Measurements from ENCODE around the gene TOM1L2. TPM values are rescaled to one million over a fixed set of nuclear protein-coding genes. Genes with fewer than 3 reads are reported as not detected.
"Not testable (repeated sequence)": the region's sequence is repeated elsewhere in the genome, so short reads cannot be mapped to it uniquely, and the experiment has no call there.

The TOM1L2 gene
- total and polyA plus RNA-seq, 2 of the 4 experiments (the other 2 are of a cell fraction) = 34.4 to 51.7 TPM

DNA sequence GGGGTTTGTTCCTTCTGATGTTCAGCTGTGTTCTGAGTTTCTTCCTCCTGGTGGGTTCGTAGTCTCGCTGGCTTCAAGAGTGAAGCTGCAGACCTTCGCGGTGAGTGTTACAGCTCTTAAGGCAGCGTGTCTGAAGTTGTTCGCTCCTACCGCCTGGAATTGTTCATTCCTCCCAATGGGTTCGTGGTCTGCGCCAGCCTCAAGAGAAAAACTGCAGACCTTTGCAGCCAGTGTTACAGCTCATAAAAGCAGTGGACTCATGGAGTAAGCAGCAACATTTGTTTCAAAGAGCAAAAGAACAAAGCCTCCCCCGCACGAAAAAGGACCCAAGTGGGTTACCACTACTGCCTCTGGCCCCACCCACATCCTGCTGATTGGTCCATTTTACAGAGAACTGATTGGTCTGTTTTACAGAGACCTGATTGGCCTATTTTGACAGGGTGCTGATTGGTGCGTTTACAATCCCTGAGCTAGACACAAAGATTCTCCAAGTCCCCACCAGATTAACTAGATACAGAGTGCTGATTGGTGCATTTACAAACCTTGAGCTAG is 16.3 kb downstream of the TOM1L2 start:
- H3K56ac ChIP-seq (ENCODE audit: extremely low read depth, insufficient read depth, low read length); H3K27ac ChIP-seq (ENCODE audit: insufficient read depth, low read length); H4K20me1 ChIP-seq (ENCODE audit: insufficient read depth, low read length); H3K9me3 ChIP-seq (ENCODE audit: control insufficient read depth, insufficient read depth, low read length); H4K91ac ChIP-seq (ENCODE audit: insufficient read depth, low read depth, low read length); H3K4ac ChIP-seq (ENCODE audit: low read depth, low read length); H4K5ac ChIP-seq (ENCODE audit: low read depth, low read length); CTCF ChIA-PET; H2AK5ac ChIP-seq (ENCODE audit: low read depth, low read length); H4K8ac ChIP-seq (ENCODE audit: low read depth in 2 of 2, low read length in 2 of 2); H3K4me3 ChIP-seq (ENCODE audit: insufficient read depth, low read depth, low read length); H2BK5ac ChIP-seq (ENCODE audit: low read depth, low read length, poor library complexity, severe bottlenecking); ATAC-seq (ENCODE audit: low read depth); H3K9ac ChIP-seq (ENCODE audit: low read depth, low read length); in situ Hi-C loops (cut with MboI; ENCODE audit: low sequenced_read_pairs); H2BK20ac ChIP-seq (ENCODE audit: low read depth, low read length); H2BK15ac ChIP-seq (ENCODE audit: low read depth, low read length); H3K23ac ChIP-seq (ENCODE audit: low read depth, low read length); H3K18ac ChIP-seq (ENCODE audit: low read depth, low read length); intact Hi-C loops (cut with micrococcal nuclease); DNase-seq; BruUV-seq (replicated peaks); H2AFZ ChIP-seq (replicated peaks; ENCODE audit: low read length, poor library complexity); H2BK120ac ChIP-seq (ENCODE audit: low read depth, low read length); H3K14ac ChIP-seq (replicated peaks; ENCODE audit: low read depth, low read length); dilution Hi-C loops (cut with HindIII; ENCODE audit: low sequenced_read_pairs, unreplicated experiment); H3K4me2 ChIP-seq (ENCODE audit: low read depth, low read length); H3K27me3 ChIP-seq (ENCODE audit: control insufficient read depth, insufficient read depth, low read length); H2AK9ac ChIP-seq (replicated peaks; ENCODE audit: low read depth, low read length, poor library complexity); H3K36me3 ChIP-seq (ENCODE audit: control insufficient read depth, insufficient read depth, low read length); POLR2A ChIA-PET (ENCODE audit: unreplicated experiment): not testable (repeated sequence)
- peaks cover 38 to 75% of the 10 kb centered on the region in 2 experiments for H3K79me1 ChIP-seq (ENCODE audit: low read depth in 1 of 2, low read length in 2 of 2)
- H3K9me1 ChIP-seq (ENCODE audit: insufficient read depth, low read length) = peaks cover 38% of the 10 kb centered on the region
- 100% methylated on average over 9 of the region's 12 CpGs; no CpG with 5 or more reads in 1 of the 2 experiments for WGBS, 2 experiments (ENCODE audit: extremely low coverage in 2 of 2, insufficient read length in 1 of 2)
- peaks cover 21% of the 10 kb centered on the region for H3K4me1 ChIP-seq (ENCODE audit: control insufficient read depth, insufficient read depth, low read length)

Measured in IMR-90 (cell line).